ENCODE data around the gene BMP5.

The BMP5 gene

GRCh38 chr6:55705451-55706440 lies 169.6 kb downstream of the BMP5 start:
- DNase-seq = no peak

DNA sequence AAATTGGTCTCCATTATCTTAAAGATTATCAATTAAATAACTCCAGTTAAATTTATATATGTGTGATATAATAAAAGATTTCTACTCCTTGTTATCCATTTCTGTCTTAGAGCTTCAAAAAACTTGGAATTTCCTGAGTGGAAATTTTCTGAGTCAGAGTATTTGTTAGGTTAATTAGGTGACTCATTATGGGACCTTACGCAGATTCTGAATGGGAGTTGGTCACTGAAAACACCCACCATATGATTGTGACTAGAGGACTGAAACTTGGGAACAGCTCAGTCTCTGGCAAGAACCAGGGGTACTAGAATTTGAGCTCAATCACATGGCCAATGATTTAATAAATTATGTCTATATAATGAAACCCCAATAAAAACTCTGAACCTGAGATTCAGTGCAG lies 171.0 kb downstream of the BMP5 start:
- DNase-seq = no peak
